GM12892 (cell line): Measurements from ENCODE around the gene KLHDC8A.

Experiments
- POLR2A ChIP-seq: IDR thresholded peaks from 2 replicates; pipeline ENCODE4 v1.6.1; 2011; ENCODE audit warnings: low read depth, low read length, control low read depth
- TAF1 ChIP-seq: IDR thresholded peaks from 2 replicates; pipeline ENCODE4 v1.6.1; 2011; ENCODE audit warnings: low read depth, mild to moderate bottlenecking, control low read depth, low read length, borderline replicate concordance

DNA sequence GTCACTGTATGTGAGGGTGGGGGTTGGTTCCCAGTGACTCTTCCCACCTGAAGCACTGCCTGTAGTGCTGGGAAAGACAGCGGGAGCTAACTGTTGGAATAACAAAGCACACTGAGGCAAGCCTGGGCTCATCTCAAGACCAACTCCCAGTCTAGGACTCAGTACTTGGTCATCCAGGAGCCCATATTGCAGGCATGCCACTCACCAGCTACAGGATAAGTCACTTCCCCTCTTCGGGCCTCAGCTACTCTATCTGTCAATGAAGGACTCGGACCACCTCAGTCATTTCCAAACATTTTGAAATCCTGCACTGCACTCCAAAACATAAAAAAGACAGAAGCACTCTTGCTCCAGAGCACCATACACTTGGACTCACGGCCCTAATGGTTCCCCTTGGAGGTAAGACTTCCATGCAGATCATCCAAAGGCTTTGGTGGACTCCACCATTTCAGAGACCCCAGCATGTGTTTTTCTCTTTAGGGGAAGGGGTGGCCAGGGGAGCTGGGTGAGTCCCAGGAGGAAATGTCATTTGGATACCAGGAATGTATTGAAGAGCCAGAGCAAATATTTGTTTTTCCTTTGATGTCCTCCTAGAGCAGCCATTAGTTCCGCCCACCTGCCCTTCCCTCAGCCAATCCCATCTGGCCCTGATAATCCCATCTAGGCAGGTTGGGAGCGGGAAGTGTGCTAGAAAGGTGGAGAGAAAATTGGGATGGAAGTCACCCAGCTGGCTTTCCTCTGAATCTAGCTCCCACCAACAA is 38.3 kb downstream of the KLHDC8A start:
- TF ChIP-seq TAF1 (no peak), POLR2A (no peak)
